HTR-8/SVneo (cell line): ENCODE results near the gene UQCRC1.
"Not testable (repeated sequence)": the region's sequence is repeated elsewhere in the genome, so short reads cannot be mapped to it uniquely, and the experiment has no call there.

Experiments
- DNase-seq: peaks from one replicate; pipeline ENCODE4 v3.0.0; 2011; ENCODE audit warnings: low spot score, mixed read lengths; ENCODE audit not compliant: insufficient read length
- FAIRE-seq: peaks from 2 replicates; lab custom pipeline; 2011; peaks lifted over from hg19 to GRCh38; lab: Jason Lieb, UNC

The UQCRC1 gene

DNA sequence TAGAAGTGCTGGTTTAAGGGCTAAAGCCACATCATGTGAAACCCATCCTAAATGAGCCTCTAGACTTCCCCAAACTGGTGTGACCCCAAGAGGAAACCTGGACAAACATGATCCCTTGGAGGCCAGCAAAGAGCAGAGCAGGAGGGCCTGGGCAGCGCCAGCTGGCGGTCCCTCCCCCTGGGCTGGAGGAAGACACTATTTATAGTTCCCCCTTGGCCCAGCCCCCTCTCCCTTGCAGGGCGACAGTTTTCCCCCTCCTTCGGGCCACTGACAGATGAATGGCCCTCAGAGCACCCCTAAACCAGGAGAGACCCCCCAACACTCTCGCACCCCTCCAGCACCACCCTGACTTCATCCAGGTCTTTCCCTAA is 48.8 kb downstream of the UQCRC1 start:
- no peak for FAIRE-seq

DNA sequence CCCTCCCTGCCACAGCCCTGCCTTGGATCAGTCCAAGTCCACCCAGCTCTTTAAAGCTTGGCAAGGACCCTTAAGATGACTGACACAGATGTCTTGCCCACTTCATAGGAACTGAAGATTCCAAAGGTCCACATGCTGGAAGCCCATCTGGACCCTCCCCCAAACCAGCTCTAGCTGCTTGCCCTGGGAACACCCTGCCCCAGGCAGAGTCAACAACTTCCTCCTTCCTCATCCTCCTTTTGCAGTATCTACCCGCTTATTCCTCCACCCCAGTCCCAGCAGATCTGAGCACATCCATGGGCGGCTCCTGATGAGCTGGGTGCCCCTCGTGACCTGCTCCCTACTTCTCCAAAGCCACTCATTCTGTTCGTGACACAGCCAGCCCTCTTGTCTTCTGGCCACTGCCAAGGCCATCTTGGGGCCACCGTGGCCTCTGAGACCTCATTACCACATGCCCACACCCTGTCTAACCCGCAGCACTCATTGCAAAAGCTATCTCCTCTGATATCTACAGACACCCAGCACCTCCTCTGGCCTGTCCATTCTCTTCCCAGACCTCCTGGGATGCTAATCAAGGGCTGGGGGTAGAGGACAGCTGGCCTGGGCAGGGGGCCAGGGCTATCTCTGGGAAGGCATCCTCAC is 50.8 kb downstream of the UQCRC1 start:
- no peak for DNase-seq
- no peak for FAIRE-seq

More for the DNA sequence above, 48.8 kb downstream of the UQCRC1 start:
- DNase-seq: no peak

DNA sequence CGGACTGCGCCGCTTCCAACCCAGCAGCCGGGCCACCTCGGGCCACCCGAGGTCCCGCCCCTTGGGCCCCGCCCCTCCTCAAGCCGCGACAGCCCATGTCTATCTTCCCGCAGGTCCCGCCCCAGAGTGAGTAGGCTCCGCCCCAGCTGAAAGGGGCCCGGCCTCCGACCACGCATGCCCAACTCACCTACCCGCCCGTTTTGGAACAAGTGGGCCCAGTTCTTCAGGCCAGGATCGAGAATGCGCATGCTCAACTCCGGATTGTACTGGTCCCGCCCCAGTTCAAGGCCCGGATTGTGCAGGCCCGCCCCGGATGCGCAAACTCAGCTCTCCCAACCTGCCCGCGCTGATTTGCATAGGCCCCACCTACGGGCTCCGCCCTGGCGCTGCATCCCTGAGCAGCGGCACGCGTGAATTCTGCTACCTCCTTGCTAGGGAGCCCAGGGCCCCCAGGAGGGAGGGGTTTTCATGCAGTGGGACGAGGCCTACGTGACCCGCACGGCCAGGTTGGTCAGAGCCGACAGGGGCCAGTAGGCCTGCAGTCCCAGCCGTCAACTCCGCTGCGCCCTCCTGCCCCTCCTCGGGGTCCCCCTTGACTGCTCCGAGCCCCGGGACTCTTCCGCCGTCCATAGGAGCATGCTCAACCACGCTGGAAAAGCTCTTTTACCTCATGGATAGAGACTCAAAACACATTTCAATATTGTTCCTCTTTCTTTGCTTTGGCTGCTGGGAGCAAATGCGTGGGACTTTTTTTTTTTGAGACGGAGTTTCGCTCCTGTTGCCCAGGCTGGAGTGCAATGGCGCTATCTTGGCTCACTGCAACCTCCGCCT is 52.4 kb downstream of the UQCRC1 start, which contains the start of gene PFKFB4:
TSS of gene PFKFB4 (minus strand) at position 8 of the 831 bp plus-strand sequence. CDS start 26 bp downstream, outside the sequence.
- DNase-seq (peak; percentile 98), FAIRE-seq (peak; percentile 91)

DNA sequence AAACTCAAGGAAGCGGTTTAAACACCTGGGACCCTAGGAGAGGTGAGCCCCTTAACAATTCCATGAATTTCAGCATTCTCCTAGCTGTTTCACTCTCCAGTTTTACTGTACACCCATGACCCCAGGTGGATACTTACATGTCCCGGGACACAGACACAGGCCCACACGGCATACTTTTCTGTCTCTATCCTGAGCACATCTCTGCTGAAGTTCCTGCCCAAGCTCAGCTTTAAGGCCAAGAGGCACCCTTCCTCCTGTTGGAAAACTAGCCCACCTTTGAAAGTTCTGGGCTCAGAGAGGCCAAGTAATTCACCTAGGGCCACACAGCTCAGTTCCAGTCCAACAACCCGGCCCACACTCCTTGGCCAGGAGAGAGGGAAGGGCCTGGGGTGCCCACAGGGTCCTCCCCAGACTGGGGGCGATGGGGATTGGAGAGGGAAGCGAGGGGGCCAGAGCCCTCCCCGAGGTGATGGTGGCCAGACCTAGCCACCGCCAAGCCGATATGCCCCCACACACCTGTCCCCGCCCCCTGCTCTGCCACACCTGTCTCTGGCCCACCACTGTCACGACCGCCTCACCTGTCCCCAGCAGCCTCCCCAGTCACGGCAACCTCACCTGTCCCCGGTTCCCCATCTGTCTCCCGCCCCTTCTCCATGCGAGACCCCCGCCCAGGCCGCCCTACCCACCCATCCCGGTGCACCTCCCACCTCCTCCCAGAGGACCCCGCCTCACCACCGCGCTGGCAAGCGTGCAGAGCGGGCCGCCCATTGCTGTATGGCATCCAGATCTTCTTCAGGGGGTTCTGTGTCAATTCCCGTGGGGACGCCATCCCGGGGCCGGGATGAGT is 53.3 kb downstream of the UQCRC1 start:
- DNase-seq (no peak), FAIRE-seq (no peak)

DNA sequence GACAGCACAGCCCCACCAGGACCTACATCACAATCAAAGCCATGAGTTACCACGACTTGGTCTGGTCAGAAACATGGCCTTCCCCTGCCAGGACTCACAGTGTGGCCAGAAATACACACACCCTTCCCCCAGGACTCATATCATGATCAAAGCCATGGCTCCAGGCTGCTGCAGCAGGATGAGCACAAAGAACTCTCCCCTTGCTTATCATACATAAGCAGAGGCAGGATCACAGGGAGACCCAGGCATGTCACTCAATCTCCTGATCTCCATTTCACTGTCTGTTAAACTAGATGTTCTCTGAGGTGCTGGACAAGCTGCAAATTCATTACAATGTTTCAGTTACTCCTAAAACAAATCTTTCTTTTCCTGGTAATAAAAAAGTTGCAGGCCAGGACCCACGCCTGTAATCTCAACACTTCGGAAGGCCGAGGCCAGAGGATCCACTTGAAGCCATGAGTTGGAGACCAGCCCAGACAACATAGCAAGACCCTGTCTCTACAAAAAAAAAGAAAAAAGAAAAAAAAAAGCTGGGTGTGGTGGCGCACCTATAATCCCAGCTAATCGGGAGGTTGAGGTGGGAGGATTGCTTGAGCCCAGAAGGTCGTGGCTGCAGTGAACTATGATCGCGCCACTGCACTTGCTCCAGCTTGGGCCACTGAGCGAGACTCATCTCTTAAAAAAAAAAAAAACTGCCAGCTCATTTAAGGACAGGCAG is 54.1 kb downstream of the UQCRC1 start:
- no peak for FAIRE-seq

DNA sequence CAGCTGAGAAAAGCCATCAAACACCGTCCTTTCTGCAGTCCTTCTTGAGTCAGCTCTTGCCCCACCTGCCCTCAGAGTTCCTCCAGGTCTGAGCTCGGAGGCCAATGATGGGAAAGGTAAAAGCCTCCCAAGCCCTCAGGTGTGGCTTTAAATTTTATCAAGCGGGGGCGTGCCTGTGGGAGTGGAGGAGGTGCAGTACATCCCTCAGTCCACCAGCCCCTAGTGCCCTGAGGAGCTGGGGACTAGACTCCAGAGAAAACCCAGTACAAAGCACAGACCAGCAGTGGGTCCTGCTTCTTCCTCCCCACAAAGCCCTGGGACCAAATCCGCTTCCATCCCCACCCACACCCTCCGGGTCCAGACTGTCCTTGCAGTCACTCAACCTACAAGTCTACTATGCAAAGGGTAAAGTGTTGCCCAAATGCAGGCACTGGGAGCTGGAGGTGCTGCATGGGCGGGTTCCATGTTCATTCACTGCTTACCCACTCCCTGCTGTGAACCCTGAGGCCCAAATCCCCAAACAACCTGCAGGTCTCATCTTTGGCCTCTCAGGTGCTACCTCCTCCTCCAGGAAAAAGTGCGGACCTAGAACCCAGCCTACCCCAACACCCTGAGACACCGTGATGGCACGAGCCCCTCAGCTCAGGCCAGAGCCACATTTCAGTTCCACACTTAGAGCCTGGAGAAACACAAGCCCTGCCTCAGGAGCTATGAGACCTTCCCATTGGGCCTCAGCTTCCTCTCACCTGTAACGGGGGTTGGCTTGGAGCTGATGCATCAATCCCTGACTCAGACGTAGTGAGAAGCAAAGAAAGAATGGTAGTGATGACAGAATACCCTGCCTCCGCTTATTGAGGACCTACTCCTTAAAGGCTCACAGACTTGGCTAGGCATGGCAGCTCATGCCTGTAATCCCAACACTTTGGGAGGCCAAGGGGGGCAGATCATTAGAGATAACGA is 55.3 kb downstream of the UQCRC1 start:
- DNase-seq (no peak), FAIRE-seq (no peak)

More for the DNA sequence above, 54.1 kb downstream of the UQCRC1 start:
- no peak for DNase-seq

DNA sequence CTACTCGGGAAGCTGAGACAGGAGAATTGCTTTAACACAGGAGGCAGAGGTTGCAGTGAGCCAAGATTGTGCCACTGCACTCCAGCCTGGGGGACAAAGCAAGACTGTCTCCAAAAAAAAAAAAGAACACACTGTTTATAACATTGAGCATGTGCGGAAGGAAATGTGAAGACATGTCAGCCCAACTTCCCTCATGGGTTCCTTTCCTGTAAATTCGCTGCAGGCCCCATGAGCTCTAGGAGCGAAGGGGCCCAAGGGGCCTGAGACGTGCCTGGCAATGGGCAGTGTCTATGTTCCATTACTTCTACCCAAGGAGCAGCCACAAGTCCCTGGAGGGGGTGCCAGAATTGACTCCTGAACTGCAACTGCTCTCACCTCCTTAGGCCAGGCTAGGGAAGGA is 56.1 kb downstream of the UQCRC1 start:
- DNase-seq (no peak), FAIRE-seq (no peak)

DNA sequence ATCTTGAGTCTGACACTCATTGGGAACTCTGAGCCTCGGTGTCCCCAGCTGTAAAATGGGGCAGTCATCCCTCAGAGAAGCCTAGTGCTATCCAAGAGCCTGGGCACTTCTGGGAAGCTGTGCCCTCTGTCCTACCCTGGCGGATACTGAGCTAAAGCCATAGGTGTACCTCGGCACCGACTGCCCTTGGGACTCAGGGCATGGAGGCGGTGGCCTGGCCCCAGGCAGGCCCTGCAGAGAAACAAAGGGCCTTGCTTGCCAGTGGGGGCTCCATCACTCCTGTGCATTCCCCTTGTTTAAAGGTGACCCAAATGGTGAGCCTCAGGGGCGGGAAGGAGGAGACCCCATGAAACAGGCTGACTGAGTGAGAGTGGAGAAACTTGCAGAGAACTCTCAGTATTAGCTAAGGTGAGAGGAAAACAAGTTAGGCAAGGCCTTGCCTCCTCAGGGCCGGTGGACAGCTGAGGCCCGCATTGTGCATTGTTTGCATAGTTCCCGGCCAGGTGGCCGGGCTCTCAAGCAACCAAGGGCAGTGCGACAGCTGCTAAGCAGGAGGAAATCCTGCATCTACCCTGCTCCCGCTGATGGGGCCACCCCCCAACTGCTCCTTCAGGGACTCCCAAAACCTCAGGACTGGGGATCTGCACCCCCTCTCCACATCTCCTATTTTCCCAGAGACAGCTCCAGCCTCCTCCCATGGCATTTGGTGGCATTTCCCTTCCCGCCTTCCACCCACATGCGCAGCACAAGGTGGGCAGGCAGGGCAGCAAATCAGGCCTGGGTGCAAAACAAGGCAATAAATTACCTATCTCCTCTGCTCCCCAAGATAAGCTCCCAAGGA is 57.1 kb downstream of the UQCRC1 start:
- FAIRE-seq (no peak), DNase-seq (no peak)

DNA sequence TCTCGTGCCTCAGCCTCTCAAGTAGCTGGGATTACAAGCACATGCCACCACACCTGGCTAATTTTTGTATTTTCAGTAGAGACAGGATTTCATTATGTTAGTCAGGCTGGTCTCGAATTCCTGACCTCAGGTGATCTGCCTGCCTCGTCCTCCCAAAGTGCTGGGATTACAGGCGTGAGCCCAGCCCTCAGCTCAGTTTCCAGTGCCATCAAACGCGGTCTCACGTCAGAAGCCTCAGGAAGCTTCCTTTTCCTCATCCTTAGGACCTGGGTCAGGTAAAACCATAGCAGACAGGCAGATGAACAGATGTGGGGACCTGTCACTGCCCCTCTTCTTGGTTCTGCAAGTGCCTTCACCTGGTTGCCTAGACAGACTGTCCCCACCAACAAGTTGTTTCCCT is 57.8 kb downstream of the UQCRC1 start:
- DNase-seq, FAIRE-seq: not testable (repeated sequence)
